Activated CD4-positive, alpha-beta T cell treated with anti-CD3 and anti-CD28 coated beads for 36 hours (primary cell): ENCODE results near the gene NFIC. TPM values are rescaled to one million over a fixed set of nuclear protein-coding genes. Genes with fewer than 3 reads are reported as not detected.
A peak's percentile ranks its signal among the peaks of the same experiment; 100 is the strongest.

Source experiments
- ATAC-seq: fragments of 200-7000 bp; cut with Tn5 transposase; one replicate; pipeline ENCODE4 v1.10.0; 2021; ENCODE audit warnings: mild to moderate bottlenecking, moderate library complexity
- CTCF ChIA-PET: fragments of 350-600 bp; sonication (Branson Sonifier 250); formaldehyde crosslinking; loops from one replicate; lab custom pipeline; 2021; ENCODE audit warnings: antibody characterized with exemption; lab: Charles Lee
- POLR2A ChIA-PET: fragments of 350-600 bp; sonication (Branson Sonifier 250); formaldehyde crosslinking; loops from one replicate; lab custom pipeline; 2021; ENCODE audit warnings: antibody characterized with exemption, inconsistent platforms; lab: Charles Lee
- DNase-seq: peaks from one replicate; pipeline ENCODE4 v3.0.0-alpha.2; 2020
- H3K27ac Mint-ChIP-seq: one replicate; pipeline ENCODE4 v1.8.0; 2021; ENCODE audit warnings: mixed read lengths
- H3K27me3 Mint-ChIP-seq: one replicate; pipeline ENCODE4 v1.8.0; 2021; ENCODE audit warnings: mixed read lengths
- H3K36me3 Mint-ChIP-seq: one replicate; pipeline ENCODE4 v1.8.0; 2021; ENCODE audit warnings: low read depth, mixed read lengths
- H3K4me1 Mint-ChIP-seq: one replicate; pipeline ENCODE4 v1.8.0; 2021; ENCODE audit warnings: mixed read lengths
- H3K4me3 Mint-ChIP-seq: one replicate; pipeline ENCODE4 v1.8.0; 2021; ENCODE audit warnings: mild to moderate bottlenecking, moderate library complexity, mixed read lengths
- H3K9me3 Mint-ChIP-seq: one replicate; pipeline ENCODE4 v1.8.0; 2021; ENCODE audit warnings: low read depth, mixed read lengths
- intact Hi-C, 2 experiments: fragments of 100-400 bp; cut with DNase I in 1 of 2; cut with micrococcal nuclease in 1 of 2; formaldehyde crosslinking; loops; one replicate each; pipeline versions ENCODE4 v1.14.2 to v1.15.1; 2022 to 2024; cut with DNase I, micrococcal nuclease
- total RNA-seq, 2 experiments: library from RNA; stranded (reverse); gene quantifications; one replicate each; pipeline ENCODE4 v1.2.3, GENCODE V29; 2021

NFIC gene
- total RNA-seq, 2 experiments from 2014 or later: 20.5 to 22.6 TPM

- Mint-ChIP-seq H3K27me3 (no peaks in the 10 kb centered on the region), H3K36me3 (peaks cover 33% of the 10 kb centered on the region), H3K9me3 (no peaks in the 10 kb centered on the region), H3K27ac (no peak overlapping the region), H3K4me3 (no peak overlapping the region), H3K4me1 (peaks cover 10% of the 10 kb centered on the region)
- CTCF ChIA-PET: interaction anchor here (0.6 kb wide), 1 partner anchor 744 kb away, joined by 3 read pairs; no protein-coding TSS in a partner anchor
- POLR2A ChIA-PET: no interaction called here
- intact Hi-C loops: no loop called here
- ATAC-seq (no peak), DNase-seq (no peak)
These were observed 126.5 kb downstream of the NFIC start for GRCh38 chr19:3492919-3493318.

GRCh38 chr19:3493651-3494050 lies 127.3 kb downstream of the NFIC start:
- H3K4me3 Mint-ChIP-seq: no peak overlapping the region
- intact Hi-C loops: no loop called here
- peaks cover 32% of the 10 kb centered on the region for H3K36me3 Mint-ChIP-seq
- ATAC-seq (no peak), DNase-seq (no peak)
- no peaks in the 10 kb centered on the region for H3K27me3 Mint-ChIP-seq
- H3K4me1 Mint-ChIP-seq: peaks cover 12% of the 10 kb centered on the region
- POLR2A ChIA-PET: no interaction called here
- CTCF ChIA-PET: interaction anchor here (1.4 kb wide), 1 partner anchor 7 kb away, joined by 6 read pairs; no protein-coding TSS in a partner anchor
- no peaks in the 10 kb centered on the region for H3K9me3 Mint-ChIP-seq
- peak overlapping the region; percentile 6 for H3K27ac Mint-ChIP-seq

GRCh38 chr19:3494051-3494450 lies 127.7 kb downstream of the NFIC start:
- Mint-ChIP-seq H3K4me1 (peaks cover 15% of the 10 kb centered on the region), H3K27me3 (no peaks in the 10 kb centered on the region), H3K4me3 (peak overlapping the region; percentile 10), H3K9me3 (no peaks in the 10 kb centered on the region), H3K36me3 (peaks cover 34% of the 10 kb centered on the region), H3K27ac (peak overlapping the region; percentile 75)
- CTCF ChIA-PET: interaction anchor here (1.0 to 1.4 kb wide), 3 partner anchors 8 to 189 kb away, joined by 3 to 6 read pairs (median 4); no protein-coding TSS in a partner anchor
- POLR2A ChIA-PET: no interaction called here
- DNase-seq (peak; percentile 77), ATAC-seq (peak; percentile 83)
- intact Hi-C loops: no loop called here

GRCh38 chr19:3494559-3494958 lies 128.2 kb downstream of the NFIC start:
- CTCF ChIA-PET: interaction anchor here (0.5 to 1.4 kb wide), 6 partner anchors 8 to 190 kb away, joined by 3 to 6 read pairs (median 4); no protein-coding TSS in a partner anchor
- Mint-ChIP-seq H3K4me1 (peaks cover 18% of the 10 kb centered on the region), H3K9me3 (no peaks in the 10 kb centered on the region), H3K4me3 (peak overlapping the region; percentile 10), H3K36me3 (peaks cover 36% of the 10 kb centered on the region), H3K27me3 (no peaks in the 10 kb centered on the region), H3K27ac (peak overlapping the region; percentile 75)
- intact Hi-C loops: no loop called here
- POLR2A ChIA-PET: interaction anchor here (0.7 kb wide), 2 partner anchors 15 to 491 kb away, joined by 3 to 4 read pairs; partner anchors contain the start of gene EEF2
- ATAC-seq (peak; percentile 88), DNase-seq (peak; percentile 85)

GRCh38 chr19:3496392-3497273 lies 130.2 kb downstream of the NFIC start:
- H3K4me3 Mint-ChIP-seq: no peak overlapping the region
- H3K4me1 Mint-ChIP-seq: peaks cover 28% of the 10 kb centered on the region
- DNase-seq (no peak), ATAC-seq (no peak)
- intact Hi-C loops: no loop called here
- ChIA-PET CTCF (no interaction called here), POLR2A (no interaction called here)
- no peaks in the 10 kb centered on the region for H3K27me3 Mint-ChIP-seq
- H3K27ac Mint-ChIP-seq: no peak overlapping the region
- H3K9me3 Mint-ChIP-seq: no peaks in the 10 kb centered on the region
- peaks cover 37% of the 10 kb centered on the region for H3K36me3 Mint-ChIP-seq

- H3K36me3 Mint-ChIP-seq: peaks cover 34% of the 10 kb centered on the region
- DNase-seq (no peak), ATAC-seq (no peak)
- intact Hi-C loops: no loop called here
- no peaks in the 10 kb centered on the region for H3K9me3 Mint-ChIP-seq
- CTCF ChIA-PET: interaction anchor here (0.6 kb wide), 2 partner anchors 60 to 481 kb away, joined by 3 read pairs; no protein-coding TSS in a partner anchor
- POLR2A ChIA-PET: no interaction called here
- H3K27ac Mint-ChIP-seq: peak overlapping the region; percentile 42
- no peaks in the 10 kb centered on the region for H3K27me3 Mint-ChIP-seq
- H3K4me1 Mint-ChIP-seq: peaks cover 28% of the 10 kb centered on the region
- H3K4me3 Mint-ChIP-seq: no peak overlapping the region
These were observed 131.6 kb downstream of the NFIC start for GRCh38 chr19:3497757-3498520.

- peak overlapping the region; percentile 91 for H3K4me3 Mint-ChIP-seq
- POLR2A ChIA-PET: no interaction called here
- peaks cover 28% of the 10 kb centered on the region for H3K4me1 Mint-ChIP-seq
- peak; percentile 2 for ATAC-seq
- H3K9me3 Mint-ChIP-seq: no peaks in the 10 kb centered on the region
- intact Hi-C loops: loop anchor here in 1 of 2 experiments (1.0 to 10.0 kb wide), 7 partner anchors 57 to 715 kb away; partner anchors contain the start of genes ANKRD24, MAP2K2, MFSD12 and SIRT6
- H3K27me3 Mint-ChIP-seq: no peaks in the 10 kb centered on the region
- CTCF ChIA-PET: interaction anchor here (1.3 to 1.8 kb wide), 2 partner anchors 14 to 60 kb away, joined by 3 to 11 read pairs; no protein-coding TSS in a partner anchor
- peaks cover 25% of the 10 kb centered on the region for H3K36me3 Mint-ChIP-seq
- peak overlapping the region; percentile 97 for H3K27ac Mint-ChIP-seq
- DNase-seq: no peak
These were observed 133.5 kb downstream of the NFIC start for GRCh38 chr19:3499738-3500428.

- DNase-seq: peak; percentile 98
- peaks cover 26% of the 10 kb centered on the region for H3K4me1 Mint-ChIP-seq
- H3K4me3 Mint-ChIP-seq: peak within 1 kb of the TSS; percentile 91
- ChIA-PET POLR2A (interaction anchor here (0.5 to 0.6 kb wide), 3 partner anchors 184 to 440 kb away, joined by 3 to 8 read pairs (median 4); no protein-coding TSS in a partner anchor), CTCF (interaction anchor here (0.6 to 1.8 kb wide), 4 partner anchors 15 to 1240 kb away, joined by 3 to 11 read pairs (median 4); no protein-coding TSS in a partner anchor)
- H3K36me3 Mint-ChIP-seq: peaks cover 21% of the 10 kb centered on the region
- intact Hi-C loops: loop anchor here in 1 of 2 experiments (1.0 to 10.0 kb wide), 7 partner anchors 57 to 716 kb away; partner anchors contain the start of genes ANKRD24, MAP2K2, MFSD12 and SIRT6
- no peaks in the 10 kb centered on the region for H3K9me3 Mint-ChIP-seq
- ATAC-seq: peak; percentile 95
- peak within 1 kb of the TSS; percentile 97 for H3K27ac Mint-ChIP-seq
- no peaks in the 10 kb centered on the region for H3K27me3 Mint-ChIP-seq
These were observed 134.2 kb downstream of the NFIC start, which contains the start of gene DOHH for GRCh38 chr19:3500429-3501101. TSS of gene DOHH (minus strand) at chr19:3500674. CDS start at chr19:3496814, 3,860 bp downstream.

- Mint-ChIP-seq H3K27me3 (no peaks in the 10 kb centered on the region), H3K4me3 (no peak overlapping the region), H3K36me3 (peaks cover 14% of the 10 kb centered on the region), H3K27ac (no peak overlapping the region), H3K9me3 (no peaks in the 10 kb centered on the region), H3K4me1 (peaks cover 29% of the 10 kb centered on the region)
- no peak for ATAC-seq
- intact Hi-C loops: loop anchor here in 1 of 2 experiments (2.0 to 10.0 kb wide), 5 partner anchors 437 to 717 kb away; partner anchors contain the start of genes ANKRD24, MAP2K2, SIRT6 and THOP1
- no peak for DNase-seq
- CTCF ChIA-PET: interaction anchor here (0.6 to 1.8 kb wide), 5 partner anchors 16 to 316 kb away, joined by 3 to 11 read pairs (median 3); no protein-coding TSS in a partner anchor
- POLR2A ChIA-PET: no interaction called here
These were observed 135.4 kb downstream of the NFIC start for GRCh38 chr19:3501780-3502179.
